Measurements from ENCODE around the gene TMEM217. TPM values are rescaled to one million over a fixed set of nuclear protein-coding genes. Genes with fewer than 3 reads are reported as not detected.
"Not testable (repeated sequence)": the region's sequence is repeated elsewhere in the genome, so short reads cannot be mapped to it uniquely, and the experiment has no call there.

The TMEM217 gene
- total RNA-seq, 1 experiment from 2014 or later, result 0.40 TPM

DNA sequence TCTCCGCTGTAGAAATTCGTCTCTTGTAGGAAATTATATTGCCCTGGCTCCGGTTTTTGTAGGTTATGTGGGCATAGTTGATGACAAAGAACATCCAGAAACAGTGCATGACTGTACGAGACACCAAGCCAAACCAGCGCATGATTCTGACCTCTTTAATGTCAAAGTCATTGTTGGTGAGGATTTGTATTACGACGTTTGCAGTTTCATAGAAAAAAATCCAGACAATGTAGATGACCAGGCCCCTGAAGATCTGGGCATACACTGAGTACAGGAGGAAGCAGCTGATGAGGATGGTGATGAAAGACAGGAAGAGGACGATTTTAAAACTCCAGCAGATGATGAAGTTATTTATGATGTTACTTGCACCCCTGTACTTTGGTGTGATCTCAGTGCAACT is 39.4 kb downstream of the TMEM217 start:
- no peak for DNase-seq (ENCODE audit: low read depth)

DNA sequence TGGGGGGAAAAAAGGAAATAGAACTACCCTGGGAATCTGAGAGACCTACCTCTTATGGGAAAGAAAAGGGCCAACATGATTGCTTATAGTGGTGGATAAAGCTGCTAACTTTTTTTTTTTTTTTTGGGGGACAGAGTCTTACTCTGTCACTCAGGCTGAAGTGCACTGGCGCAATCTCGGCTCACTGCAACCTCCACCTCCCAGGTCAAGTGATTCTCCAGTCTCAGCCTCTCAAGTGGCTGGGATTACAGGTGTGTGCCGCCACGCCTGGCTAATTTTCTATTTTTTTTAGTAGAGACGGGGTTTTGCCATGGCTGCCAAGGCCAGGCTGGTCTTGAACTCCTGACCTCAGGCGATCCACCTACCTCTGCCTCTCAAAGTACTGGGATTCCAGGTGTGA is 39.9 kb downstream of the TMEM217 start:
- no peak for DNase-seq (ENCODE audit: low read depth)

DNA sequence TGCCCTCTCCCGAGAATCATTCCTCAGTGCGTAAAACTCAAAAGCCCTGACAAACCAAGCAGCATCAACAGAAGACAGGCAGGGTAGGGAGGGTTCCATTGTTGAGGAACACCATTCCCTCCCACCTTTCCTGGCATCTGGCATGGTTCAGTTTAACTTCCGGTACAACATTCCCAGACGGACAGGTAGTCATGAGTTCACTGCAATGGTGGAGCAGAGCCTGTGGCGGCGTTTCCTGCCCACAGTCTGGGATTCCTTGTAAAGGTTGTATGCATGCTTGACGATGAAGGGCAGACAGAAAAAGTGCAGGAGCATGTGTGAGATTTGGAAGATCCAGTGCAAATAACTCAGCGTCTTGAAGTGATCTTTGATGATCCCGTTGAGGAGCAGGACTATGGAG is 45.7 kb downstream of the TMEM217 start:
- DNase-seq (ENCODE audit: low read depth), result no peak

DNA sequence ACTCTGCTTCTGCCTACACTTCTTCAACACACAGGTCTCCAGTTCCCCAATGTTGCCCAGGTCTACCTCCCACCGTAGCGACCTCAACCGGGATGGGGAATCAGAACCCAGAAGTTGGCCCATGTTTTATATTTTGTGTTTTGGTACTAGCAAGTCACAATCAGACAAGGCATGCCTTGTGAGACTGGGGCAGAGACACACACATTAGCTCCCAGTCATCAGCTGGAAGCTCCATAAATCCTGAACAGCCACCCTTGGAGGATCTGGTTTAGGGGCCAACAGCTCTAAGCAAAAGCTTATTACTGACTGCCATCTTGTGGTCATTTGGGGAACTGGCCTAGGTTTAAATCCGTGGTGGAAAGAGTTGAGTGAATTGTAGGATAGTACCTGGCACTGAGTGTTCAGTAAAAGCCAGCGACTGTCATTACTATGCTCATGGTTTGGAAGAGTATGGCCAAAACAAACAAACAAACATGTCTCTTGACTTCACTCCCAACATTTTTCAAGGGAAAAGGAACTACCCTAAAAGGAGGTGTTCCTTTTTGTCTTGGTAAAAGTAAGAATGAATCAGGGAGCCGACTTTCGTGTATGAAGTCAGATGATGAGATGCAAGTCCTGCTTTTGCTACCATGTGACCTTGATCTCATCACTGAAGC is 47.5 kb downstream of the TMEM217 start:
- peak; percentile 80 for DNase-seq (ENCODE audit: low read depth)

DNA sequence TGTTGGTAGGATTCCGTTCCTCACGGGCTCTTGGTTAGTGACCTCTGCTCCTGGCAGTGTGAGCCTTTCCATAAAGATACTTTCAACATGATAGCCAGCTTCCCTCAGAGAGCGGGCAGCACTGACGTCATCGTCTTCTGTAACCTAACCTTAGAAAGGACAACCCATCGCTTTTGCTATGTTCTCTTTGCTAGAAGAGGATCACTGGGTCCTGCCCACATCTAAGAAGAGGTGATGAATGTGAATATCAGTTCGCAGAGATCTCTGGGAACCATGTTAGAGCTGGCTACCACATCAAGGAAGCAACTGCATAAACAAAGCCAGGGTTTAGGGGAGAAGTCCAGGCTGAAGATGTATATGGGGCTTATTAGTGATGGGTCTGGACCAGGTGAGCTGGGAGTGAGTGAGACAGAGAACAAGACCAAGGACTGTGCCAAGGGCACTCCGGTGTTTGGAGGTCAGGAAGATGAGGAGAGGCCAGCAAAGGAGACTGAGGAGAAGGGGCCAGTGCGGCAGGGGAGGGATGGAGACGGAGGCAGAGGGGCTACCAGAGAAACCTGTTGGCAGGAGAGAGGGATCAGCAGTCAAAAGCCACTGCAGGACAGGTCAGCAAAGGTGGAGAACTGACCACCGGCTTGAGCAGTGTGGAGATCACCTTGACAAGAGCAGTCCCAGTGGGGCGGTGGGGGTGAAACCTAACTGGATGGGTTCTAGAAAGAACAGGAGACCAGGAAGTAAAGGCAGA is 48.3 kb downstream of the TMEM217 start:
- no peak for DNase-seq (ENCODE audit: low read depth)

DNA sequence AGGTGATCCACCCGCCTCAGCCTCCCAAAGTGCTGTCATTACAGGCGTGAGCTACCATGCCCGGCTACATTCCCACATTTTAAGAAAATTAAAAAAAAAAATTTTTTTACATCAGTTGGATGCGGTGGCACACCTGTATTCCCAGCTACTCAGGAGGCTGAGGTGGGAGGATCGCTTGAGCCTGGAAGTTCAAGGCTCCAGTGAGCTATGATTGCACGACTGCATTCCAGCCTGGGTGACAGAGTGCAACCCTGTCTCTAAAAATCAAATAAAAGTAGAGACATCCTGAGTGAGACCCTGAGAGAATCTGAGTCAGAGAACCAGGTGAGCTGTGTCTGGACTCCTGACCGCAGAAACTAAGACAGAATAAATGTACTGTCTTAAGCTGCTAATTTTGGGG is 49.2 kb downstream of the TMEM217 start:
- DNase-seq (ENCODE audit: low read depth), result no peak

DNA sequence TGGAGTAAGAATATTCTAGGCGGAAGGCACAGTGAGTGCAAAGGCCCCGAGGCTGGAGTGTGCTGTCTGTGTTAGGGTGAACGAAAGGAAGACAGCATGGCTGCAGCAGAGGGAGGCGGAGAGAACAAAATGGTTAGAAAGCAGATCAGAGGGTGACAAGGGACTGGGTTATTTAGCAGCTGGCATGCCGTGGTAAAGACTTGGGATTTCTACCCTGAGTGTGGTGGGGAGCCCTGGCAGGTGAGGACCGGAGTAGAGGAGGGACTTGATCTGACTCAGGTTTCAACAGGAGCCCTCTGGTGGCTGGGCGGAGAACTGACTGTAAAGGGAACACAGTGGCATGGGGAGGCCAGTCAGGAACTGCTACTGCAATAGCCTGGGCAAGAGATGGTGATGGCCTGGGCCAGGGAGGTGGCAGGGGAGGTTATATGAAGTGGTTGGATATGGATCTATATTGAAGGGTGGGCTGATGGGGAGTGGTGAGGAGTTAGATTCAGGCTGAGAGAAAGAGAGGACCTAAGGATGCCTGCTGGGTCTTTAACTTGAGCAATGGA is 50.0 kb downstream of the TMEM217 start:
- peak; percentile 83 for DNase-seq (ENCODE audit: low read depth)

DNA sequence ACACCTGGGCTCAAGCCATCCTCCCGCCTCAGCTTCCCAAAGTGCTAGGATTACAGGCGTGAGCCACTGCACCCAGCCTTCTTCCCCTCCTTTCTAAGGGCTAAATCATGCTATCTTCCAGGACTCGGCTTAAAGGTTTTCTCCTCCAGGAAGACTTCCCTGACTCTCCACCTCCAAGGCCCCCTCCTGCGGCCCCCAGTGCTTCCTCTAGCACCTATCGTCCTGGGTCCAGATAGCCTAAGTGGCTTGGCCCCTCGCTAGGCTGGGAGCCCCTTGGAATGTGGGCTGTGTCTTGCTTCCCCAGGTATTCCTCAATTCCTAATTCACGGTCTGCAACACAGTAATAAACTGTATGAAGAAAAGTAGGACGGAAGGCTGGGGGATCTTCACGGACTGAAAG is 51.3 kb downstream of the TMEM217 start:
- no peak for DNase-seq (ENCODE audit: low read depth)

DNA sequence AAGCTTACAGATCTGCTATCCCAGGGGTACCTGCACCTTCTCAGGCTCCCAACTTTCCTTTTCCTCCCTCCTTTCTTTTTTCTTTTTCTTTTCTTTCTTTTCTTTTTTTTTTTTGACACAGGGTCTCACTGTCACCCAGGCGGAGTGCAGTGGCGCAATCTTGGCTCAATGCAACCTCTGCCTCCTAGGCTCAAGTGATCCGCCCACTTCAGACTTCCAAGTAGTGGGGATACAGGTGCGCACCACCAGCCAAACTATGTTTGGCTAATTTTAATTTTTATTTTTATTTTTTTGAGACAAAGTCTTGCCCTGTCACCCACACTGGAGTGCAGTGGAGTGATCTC is 52.0 kb downstream of the TMEM217 start:
- no peak for DNase-seq (ENCODE audit: low read depth)

DNA sequence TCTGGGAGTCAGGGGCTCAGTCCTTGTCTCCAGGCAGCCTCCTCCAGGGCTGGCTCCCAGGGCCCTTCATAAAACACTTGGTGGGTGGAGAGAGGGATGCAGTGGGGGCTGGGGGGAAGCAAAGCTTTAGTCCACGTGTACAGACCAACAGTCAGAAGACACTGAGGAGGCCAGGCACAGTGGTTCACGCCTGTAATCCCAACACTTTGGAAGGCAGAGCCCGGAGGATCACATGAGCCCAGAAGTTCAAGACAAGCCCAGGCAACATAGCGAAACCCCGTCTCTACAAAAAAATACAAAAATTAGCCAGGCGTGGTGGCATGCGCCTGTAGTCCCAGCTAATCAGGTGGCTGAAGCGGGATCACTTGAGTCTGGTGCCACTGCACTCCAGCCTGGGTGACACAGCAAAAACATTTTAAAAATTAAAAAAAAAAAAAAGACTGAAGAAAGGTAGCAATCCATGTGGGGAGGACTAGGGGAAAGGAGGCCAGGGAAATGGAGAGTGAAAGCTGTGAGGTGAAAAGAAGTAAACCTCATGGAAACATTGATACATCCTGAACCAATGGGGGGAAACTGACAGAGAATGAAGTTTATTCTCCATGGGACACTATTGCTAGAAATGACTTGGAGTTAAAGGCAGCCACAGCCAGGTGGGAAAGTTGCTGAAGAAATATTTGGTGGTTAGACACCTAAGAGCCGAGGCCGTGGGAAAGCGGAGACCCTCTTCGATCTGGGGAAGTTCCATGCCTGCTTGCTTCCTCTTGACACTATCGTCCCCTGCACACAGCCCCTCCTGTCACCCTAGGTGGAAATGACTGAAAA is 52.6 kb downstream of the TMEM217 start:
- DNase-seq (ENCODE audit: low read depth), result no peak

DNA sequence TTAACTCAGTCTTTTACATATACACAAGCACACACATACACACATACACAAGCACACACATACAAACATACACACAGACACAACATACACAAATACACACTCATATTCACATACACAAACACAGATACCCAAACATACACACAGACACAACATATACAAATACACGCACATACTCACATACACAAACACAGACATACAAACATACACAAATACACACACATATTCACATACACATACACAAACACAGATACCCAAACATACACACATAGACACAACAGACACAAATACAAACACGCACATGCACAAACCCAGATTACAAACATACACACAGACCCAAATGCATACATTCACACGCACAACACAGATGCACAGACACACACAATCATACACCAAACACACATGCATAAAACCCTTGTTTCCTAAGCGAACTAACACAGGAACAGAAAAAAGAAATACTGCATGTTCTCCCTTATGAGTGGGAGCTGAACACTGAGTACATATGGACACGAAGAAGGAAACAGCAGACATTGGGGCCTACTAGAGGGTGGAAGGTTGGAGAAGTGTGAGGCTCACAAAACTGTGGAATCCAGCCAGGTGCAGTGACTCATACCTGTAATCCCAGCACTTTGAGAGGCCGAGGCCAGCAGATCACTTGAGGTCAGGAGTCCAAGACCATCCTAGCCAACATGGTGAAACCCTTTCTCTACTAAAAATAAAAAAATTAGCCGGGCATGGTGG is 53.8 kb downstream of the TMEM217 start:
- DNase-seq (ENCODE audit: low read depth), result peak; percentile 71

DNA sequence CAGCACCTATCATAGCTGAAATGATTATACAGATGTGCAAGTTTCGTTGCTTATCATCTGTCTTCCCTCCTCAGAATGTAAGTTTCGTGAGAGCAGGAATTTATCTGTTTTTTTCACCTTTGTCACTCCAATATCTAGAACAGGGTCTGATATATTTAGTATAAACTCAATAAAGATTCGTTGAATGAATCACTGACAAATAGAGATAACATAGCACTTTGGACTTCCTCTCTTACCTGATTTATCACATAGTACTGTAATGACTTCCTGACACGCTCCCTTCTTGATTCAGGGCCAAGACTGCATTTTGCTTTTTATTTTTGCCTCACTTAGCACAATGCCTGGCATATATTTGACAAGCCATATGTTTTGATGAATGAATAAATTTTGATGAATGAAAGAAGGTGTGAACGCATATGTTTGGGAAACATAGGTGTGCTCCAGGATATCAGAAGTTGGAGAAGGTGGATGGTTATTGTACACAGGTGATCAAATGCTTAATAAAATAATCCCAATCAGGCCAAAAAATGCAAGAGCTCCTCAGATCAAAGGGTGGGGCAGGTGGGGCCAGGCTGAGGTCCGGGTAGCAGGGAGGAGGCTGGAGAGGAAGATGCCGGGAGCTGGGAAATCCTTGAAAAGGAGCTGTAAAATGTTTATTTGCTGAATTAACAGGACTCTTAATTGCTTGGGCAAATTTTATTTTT is 55.0 kb downstream of the TMEM217 start:
- peak; percentile 69 for DNase-seq (ENCODE audit: low read depth)

DNA sequence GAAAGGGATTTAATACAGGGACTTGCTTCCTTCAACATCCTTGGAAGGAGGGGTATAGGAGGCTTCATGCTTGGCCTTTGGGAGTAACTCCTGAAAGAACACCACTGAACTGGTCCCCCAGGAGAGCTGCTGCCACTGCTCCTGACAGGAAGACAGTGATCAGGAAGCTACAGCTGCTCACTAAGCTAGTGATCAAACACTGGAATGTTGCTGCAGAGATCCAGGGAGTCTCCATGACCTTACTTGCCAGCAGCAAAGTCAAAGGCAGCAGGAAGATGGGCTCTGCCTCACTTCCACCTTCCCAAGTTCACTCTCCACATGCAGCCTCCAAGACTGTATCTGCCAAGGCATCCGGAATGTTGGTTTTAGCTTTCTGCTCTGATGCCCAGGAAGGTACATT is 56.2 kb downstream of the TMEM217 start:
- DNase-seq (ENCODE audit: low read depth), result no peak

DNA sequence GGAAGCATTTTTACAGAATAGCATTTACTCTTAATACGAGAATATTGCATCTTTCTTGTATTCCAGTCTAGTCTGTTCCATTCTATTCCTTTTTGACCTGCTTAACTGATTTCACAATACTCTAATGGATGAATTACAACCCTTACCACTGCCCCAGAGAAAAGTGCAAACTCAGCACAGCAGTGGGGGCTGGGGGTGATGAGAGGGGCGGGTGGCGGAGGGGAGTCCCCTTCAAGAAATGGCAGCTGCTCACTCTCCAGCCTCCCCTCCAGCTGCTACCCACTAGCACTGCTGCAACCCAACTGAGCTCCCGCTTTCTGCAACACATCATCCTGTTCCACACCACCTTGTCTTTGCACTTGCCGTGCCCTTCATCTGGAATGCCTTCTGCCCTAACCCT is 57.9 kb downstream of the TMEM217 start:
- DNase-seq (ENCODE audit: low read depth), result no peak

DNA sequence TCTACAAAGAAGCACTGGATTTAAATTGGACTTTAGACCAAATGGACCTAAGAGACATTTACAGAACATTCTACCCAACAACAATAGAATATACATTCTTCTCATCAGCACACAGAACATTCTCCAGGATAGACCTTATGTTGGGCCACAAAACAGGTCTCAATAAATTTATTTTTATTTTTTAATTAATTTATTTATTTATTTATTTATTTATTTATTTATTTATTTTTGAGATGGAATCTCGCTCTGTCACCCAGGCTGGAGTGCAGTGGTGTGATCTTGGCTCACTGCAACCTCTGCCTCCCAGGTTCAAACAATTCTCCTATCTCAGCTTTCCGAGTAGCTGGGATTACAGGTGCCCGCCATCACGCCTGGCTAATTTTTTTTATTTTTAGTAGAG is 61.5 kb downstream of the TMEM217 start:
- DNase-seq (ENCODE audit: low read depth), result not testable (repeated sequence)

DNA sequence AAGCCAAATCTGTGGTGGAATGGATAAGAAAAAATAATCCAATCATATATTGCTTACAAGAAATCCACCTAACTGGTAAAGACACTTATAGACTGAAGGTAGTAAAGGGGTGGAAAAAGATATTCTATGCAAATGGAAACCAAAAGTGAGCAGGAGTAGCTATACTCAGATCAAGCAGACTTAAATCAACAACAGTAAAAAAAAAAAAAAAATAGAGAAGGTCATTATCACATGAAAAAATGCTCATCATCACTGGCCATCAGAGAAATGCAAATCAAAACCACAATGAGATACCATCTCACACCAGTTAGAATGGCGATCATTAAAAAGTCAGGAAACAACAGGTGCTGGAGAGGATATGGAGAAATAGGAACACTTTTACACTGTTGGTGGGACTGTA is 63.1 kb downstream of the TMEM217 start:
- not testable (repeated sequence) for DNase-seq (ENCODE audit: low read depth)

DNA sequence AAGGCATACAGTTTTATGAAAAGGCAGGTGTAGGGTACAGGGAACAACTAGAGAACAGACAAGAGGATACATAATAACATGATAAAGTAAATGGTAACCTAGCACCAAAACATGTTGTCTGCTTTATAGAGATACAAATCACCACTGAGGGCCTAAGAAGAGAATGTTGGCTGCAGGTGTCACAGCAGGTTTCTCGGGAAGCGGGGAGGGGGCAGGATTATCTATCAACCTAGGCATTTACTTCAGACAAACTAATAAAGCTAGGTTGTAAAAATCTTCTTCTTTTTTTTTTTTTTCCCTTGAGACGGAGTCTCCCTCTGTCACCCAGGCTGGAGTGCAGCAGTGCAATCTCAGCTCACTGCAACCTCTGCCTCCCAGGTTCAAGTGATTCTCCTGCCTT is 65.3 kb downstream of the TMEM217 start:
- no peak for DNase-seq (ENCODE audit: low read depth)

DNA sequence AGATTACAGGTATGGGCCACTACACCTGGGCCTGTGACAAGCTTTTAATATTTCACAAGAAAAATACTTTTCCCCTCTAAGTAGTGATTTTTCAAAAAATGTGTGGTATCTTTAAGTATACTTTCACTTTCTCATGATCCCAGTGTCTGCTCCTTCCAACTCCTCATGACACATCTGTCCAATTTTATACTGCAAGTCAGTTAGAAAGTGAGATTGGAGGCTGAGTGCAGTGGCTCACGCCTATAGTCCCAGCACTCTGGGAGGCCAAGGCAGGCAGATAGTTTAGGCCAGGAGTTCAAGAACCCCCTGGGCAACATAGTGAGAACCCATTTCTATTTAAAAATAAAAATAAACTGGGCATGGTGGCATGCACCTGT is 67.8 kb downstream of the TMEM217 start:
- DNase-seq (ENCODE audit: low read depth), result no peak

DNA sequence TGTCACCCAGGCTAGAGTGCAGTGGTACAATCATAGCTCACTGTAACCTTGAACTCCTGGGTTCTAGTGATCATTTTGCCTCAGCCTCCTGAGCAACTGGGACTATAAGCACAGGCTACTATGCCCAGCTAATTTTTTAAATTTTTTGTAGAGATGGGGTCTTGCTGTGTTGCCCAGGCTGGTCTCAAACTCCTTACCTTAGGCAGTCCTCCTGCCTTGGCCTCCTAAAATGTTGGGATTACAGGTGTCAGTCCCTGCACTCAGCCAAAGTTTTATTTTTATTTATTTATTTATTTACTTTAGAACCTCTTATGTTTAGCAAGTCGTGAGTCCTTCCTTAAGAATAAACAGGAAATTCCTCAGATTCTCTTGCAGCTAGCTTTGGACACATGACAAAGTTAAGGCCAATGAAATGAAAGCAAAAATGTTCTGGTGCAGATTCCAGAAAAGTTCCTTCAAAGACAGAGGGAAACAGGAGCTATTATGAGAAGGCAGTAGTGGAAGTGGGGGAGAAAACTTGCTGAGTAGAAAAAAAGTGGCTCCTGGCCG is 68.9 kb downstream of the TMEM217 start:
- DNase-seq (ENCODE audit: low read depth), result no peak

DNA sequence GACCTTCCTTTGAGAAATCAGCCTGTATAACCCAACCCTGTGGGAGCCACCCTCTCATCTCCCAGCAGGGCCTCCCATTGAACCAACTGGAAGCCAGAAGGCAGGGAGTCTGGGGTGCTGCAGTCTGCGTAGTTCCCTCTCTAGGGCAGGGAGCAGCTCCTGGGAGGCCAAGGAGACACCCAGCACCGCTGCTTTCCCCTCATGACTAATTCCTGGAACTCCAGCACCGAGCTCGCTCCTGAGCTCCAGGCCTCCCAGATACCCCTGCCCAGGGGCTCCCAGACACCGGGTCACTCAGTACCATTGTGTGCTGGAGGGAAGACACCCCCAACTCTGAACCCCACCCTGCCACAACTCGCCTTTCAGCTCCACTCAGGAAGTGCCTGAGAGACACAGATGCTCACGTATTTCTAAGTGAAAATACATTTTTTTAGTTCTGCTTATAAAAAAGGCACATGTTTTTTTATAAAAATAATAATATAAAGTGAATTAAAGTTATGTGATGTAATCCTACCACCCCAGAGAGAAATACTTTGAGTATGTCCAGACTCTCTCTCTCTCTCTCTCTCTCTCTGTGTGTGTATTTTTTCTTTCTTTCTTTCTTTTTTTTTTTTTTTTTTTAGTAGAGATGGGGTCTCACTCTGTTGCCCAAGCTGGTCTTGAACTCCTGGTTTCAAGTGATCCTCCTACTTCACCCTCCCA is 70.5 kb downstream of the TMEM217 start:
- DNase-seq (ENCODE audit: low read depth), result no peak
